Kidney (tissue), 14 donors: ENCODE results near the gene FIBCD1. TPM values are rescaled to one million over a fixed set of nuclear protein-coding genes. Genes with fewer than 3 reads are reported as not detected.

Experiments
- DNase-seq, 5 donors: peaks; one replicate each; pipeline ENCODE4 v3.0.0-alpha.2; 2013 to 2020
- FAIRE-seq: peaks from 2 replicates; lab custom pipeline; 2012; peaks lifted over from hg19 to GRCh38; lab: Jason Lieb, UNC
- H3K27ac ChIP-seq, 2 donors: one replicate each; pipeline ENCODE4 v1.7.0; 2013; ENCODE audit warnings: low read depth in 2 of 2, low read length in 2 of 2, inconsistent platforms in 1 of 2
- H3K27me3 ChIP-seq: one replicate; pipeline ENCODE4 v1.7.1; 2013; ENCODE audit warnings: low read length, inconsistent platforms; ENCODE audit not compliant: control insufficient read depth, insufficient read depth
- H3K36me3 ChIP-seq, 3 donors: one replicate each; pipeline versions ENCODE4 v1.7.0 to v1.7.1; 2013; ENCODE audit warnings: low read length in 3 of 3, control low read depth in 1 of 3, inconsistent platforms in 1 of 3; ENCODE audit not compliant: insufficient read depth in 3 of 3, control insufficient read depth in 2 of 3
- H3K4me1 ChIP-seq, 3 donors: one replicate each; pipeline versions ENCODE4 v1.7.0 to v1.7.1; 2013; ENCODE audit warnings: low read length in 3 of 3, inconsistent platforms in 1 of 3, low read depth in 1 of 3; ENCODE audit not compliant: control insufficient read depth in 2 of 3, insufficient read depth in 2 of 3
- H3K4me3 ChIP-seq, 3 donors: one replicate each; pipeline versions ENCODE4 v1.7.0 to v1.8.1; 2013; ENCODE audit warnings: low read length in 3 of 3, control low read depth in 1 of 3, inconsistent platforms in 1 of 3
- H3K9ac ChIP-seq, 3 donors: one replicate each; pipeline versions ENCODE4 v1.7.0 to v1.7.1; 2013; ENCODE audit warnings: low read length in 3 of 3, control low read depth in 1 of 3, inconsistent platforms in 1 of 3
- H3K9me3 ChIP-seq, 3 donors: one replicate each; pipeline versions ENCODE4 v1.7.0 to v1.7.1; 2013; ENCODE audit warnings: low read length in 3 of 3, control low read depth in 1 of 3, inconsistent platforms in 1 of 3; ENCODE audit not compliant: control insufficient read depth in 2 of 3, insufficient read depth in 1 of 3
- intact Hi-C: fragments of 100-400 bp; cut with DNase I; formaldehyde crosslinking; loops from one replicate; pipeline ENCODE4 v1.11.1; 2022
- polyA plus RNA-seq: library from polyadenylated mRNA; stranded (reverse); fragments of 350-450 nt; fragmentation: Illumina TruSeq; extraction: RNeasy Lipid Tissue Mini Kit (QIAGEN cat#74804); gene quantifications from one replicate; pipeline ENCODE4 v1.2.3, GENCODE V29; 2014; ENCODE audit warnings: low read depth, low replicate concordance; ENCODE audit not compliant: insufficient read depth
- total RNA-seq: library from RNA; stranded (reverse); fragmentation: NEBNext Ultra II Directional; extraction: Animal tissue kit (Norgen Biotek cat#: 25700); gene quantifications from one replicate; pipeline ENCODE4 v1.2.1, GENCODE V29; 2021
- TF ChIP-seq, protein P1 (sequence below): IDR thresholded peaks from 3 replicates; pipeline ENCODE4 v1.5.1; 2012; ENCODE audit warnings: mild to moderate bottlenecking, moderate library complexity, borderline replicate concordance; ENCODE audit not compliant: insufficient read depth; ENCODE audit errors: extremely low read depth
- donor health status: control.
- donor health status: control.
- donor health status: control.
- donor health status: control.
- donor health status: control.
- donor health status: DM: yes; HTN: yes; CAD: no.
- donor health status: Normal renal cell carcinoma (clear cell type).

FIBCD1 gene
- total and polyA plus RNA-seq, 2 donors from 2014 or later: 0.25 TPM; not detected in 1

DNA sequence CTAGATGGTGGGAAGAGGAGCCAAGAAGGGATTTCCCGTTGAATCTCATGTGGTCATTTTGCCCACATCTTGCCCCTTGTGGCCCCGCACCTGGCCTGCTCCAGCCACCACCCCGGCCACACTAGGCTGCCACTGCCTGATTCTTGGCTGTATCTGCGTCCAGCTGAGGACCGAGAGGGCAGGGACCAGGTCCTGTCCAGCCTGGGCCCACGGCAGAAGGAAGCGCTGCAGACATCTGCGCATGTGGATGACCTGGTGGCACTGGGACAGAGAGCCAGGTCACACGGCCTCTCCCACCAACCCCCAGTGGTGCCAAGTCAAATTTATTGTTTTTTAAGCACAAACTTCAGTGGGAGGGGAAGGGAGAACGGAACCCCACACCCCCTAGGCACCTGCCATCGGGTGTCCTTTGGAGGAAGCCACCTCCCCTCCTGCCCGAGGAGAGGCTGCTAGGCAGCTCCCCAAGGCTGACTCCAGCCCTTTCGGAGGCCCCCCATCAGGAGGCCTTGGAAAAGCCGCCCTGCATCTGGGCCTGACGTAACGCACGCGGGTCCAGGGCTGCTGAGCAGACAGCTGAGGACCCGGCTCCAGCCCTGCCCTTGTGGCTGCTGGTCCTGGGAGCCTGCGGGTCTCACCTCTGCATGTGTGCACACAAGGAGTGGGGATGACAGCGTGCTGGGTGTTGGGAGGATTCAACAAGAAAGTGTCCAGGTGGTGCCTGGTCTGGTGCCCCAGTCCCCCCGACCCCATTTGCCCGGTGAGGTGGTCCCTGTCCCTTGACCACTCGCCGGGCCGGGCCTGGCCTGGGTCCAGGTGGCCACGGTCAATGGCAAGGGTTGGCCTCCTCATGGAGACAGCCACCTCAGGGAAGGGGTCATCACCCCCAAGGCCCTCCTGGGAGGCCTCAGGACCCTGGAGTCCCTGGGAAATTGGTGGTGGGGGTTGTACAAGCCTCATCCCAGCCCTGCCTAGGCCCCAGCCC is 36.6 kb downstream of the FIBCD1 start:
- Histone ChIP-seq H3K36me3 (no peaks in the 10 kb centered on the region), H3K27ac (no peak overlapping the region), H3K4me1 (no peaks in the 10 kb centered on the region), H3K9me3 (no peaks in the 10 kb centered on the region), H3K9ac (no peak overlapping the region), H3K27me3 (no peaks in the 10 kb centered on the region), H3K4me3 (no peak overlapping the region)
- intact Hi-C loops: no loop called here
- DNase-seq (no peak), FAIRE-seq (no peak)
- TF ChIP-seq, protein P1, sequence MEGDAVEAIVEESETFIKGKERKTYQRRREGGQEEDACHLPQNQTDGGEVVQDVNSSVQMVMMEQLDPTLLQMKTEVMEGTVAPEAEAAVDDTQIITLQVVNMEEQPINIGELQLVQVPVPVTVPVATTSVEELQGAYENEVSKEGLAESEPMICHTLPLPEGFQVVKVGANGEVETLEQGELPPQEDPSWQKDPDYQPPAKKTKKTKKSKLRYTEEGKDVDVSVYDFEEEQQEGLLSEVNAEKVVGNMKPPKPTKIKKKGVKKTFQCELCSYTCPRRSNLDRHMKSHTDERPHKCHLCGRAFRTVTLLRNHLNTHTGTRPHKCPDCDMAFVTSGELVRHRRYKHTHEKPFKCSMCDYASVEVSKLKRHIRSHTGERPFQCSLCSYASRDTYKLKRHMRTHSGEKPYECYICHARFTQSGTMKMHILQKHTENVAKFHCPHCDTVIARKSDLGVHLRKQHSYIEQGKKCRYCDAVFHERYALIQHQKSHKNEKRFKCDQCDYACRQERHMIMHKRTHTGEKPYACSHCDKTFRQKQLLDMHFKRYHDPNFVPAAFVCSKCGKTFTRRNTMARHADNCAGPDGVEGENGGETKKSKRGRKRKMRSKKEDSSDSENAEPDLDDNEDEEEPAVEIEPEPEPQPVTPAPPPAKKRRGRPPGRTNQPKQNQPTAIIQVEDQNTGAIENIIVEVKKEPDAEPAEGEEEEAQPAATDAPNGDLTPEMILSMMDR: no peak

DNA sequence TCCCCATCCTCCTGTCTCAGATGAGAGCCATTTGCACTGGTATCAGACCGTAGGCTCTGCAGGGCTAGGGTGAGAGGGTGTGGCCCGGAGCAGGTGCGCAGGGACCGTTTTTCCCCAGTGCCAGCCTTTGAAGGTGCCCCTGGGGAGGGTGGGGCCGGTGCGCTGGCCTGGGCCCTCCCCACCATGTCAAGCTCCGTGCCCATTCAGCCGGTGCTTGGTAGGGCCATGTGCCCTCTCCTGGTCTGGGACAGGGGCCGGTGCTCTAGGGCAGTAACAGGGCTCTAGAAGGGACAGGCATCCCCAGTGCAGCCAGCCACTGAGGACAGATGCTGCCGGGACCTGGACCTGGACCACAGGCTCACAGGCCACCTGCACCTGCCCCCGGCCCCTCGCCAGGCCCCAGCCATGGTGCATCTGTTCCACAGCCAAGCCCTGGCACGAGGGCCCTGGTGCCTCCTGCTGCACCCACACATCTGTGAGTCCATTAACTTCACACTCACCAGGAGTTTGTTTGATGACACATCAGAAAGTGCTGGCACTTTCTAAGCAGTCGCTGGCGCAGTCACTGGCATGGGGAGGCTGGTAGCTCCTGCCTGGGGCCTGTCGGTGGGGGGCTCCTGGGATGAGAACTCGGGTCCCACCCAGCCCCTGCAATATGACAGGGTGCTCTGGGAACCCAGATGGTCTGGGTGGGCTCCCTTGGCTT is 37.4 kb downstream of the FIBCD1 start:
- no peaks in the 10 kb centered on the region for H3K36me3 ChIP-seq
- intact Hi-C loops: no loop called here
- no peak overlapping the region for H3K9ac ChIP-seq
- DNase-seq (no peak), FAIRE-seq (no peak)
- H3K9me3 ChIP-seq: no peaks in the 10 kb centered on the region
- H3K27me3 ChIP-seq: no peaks in the 10 kb centered on the region
- TF ChIP-seq, protein P1: no peak
- H3K4me1 ChIP-seq: no peaks in the 10 kb centered on the region
- no peak overlapping the region for H3K27ac ChIP-seq
- no peak overlapping the region for H3K4me3 ChIP-seq

DNA sequence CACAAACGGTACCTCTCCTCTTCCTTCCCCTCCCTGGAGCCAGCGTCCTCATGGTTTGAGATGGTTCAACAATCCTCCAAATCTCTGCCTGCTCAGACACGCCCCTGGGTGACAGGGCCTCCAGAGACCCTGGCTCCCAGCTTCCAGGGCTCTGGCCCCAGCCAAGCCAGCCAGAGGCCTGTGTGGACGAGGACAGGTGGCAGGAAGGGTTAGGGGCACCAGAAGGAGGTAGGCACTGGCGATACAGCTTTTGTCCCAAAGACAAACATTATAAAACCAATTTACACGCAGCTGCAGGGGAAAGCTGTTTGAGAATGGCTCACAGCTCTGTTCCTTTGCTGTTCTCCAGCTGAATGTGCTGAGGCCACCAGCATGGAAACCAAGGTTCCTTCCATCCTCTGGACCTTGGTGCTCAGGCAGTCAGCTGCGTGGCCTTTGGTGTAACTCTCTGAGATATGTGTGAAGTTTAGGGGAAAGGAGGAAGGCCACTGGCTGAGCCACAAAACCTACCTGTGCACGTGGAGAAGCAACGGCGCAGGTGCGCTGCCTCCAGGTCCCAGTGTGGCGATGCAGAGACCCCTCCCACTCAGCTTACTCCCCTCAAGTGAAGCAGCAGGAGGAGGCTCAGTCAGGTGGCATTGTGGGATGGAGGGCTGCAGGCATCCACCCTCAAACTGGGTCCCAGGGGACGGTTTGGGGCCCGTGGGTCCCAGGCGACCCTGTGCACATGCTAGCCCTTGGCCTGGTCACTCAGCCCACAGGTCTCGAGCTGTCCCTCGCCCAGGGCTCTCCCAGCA is 38.1 kb downstream of the FIBCD1 start:
- TF ChIP-seq, protein P1: no peak
- H3K27me3 ChIP-seq: no peaks in the 10 kb centered on the region
- H3K27ac ChIP-seq: no peak overlapping the region
- no peak overlapping the region for H3K9ac ChIP-seq
- FAIRE-seq (no peak), DNase-seq (no peak)
- intact Hi-C loops: no loop called here
- H3K36me3 ChIP-seq: no peaks in the 10 kb centered on the region
- no peaks in the 10 kb centered on the region for H3K4me1 ChIP-seq
- H3K4me3 ChIP-seq: no peak overlapping the region
- H3K9me3 ChIP-seq: no peaks in the 10 kb centered on the region
